ENCODE measurements around the gene CAMTA1.
"Not testable (repeated sequence)": the region's sequence is repeated elsewhere in the genome, so short reads cannot be mapped to it uniquely, and the experiment has no call there.

Gene CAMTA1

GRCh38 chr1:7692005-7692404 is 906.8 kb downstream of the CAMTA1 start:
- TF ChIP-seq CREB5 (CRISPR knock-in tag; IDR thresholded peaks at IDR 0.05; ENCODE audit: low read depth) (no peak), ZFP30 (CRISPR knock-in tag; IDR thresholded peaks at IDR 0.05) (no peak), PPARA (CRISPR knock-in tag; IDR thresholded peaks at IDR 0.05; ENCODE audit: borderline replicate concordance) (no peak), OSR1 (CRISPR knock-in tag; IDR thresholded peaks at IDR 0.05) (no peak), BACH2 (CRISPR knock-in tag; IDR thresholded peaks at IDR 0.05; ENCODE audit: borderline replicate concordance) (no peak), ZC3H10 (CRISPR knock-in tag; IDR thresholded peaks at IDR 0.05) (no peak), TOX (CRISPR knock-in tag; IDR thresholded peaks at IDR 0.05; ENCODE audit: borderline replicate concordance) (no peak), ZFP3 (CRISPR knock-in tag; IDR thresholded peaks at IDR 0.05) (no peak), TSHZ2 (CRISPR knock-in tag; IDR thresholded peaks at IDR 0.05) (no peak), ESRRG (CRISPR knock-in tag; IDR thresholded peaks at IDR 0.05) (no peak), ARNTL (CRISPR knock-in tag; IDR thresholded peaks at IDR 0.05; ENCODE audit: borderline replicate concordance, low read depth) (no peak), RARB (CRISPR knock-in tag; IDR thresholded peaks at IDR 0.05) (no peak), POU6F1 (CRISPR knock-in tag; IDR thresholded peaks at IDR 0.05; ENCODE audit: borderline replicate concordance, low read depth) (no peak)
- ATAC-seq, result no peak

GRCh38 chr1:7693037-7693436 is 907.8 kb downstream of the CAMTA1 start:
- ATAC-seq, result not testable (repeated sequence)

GRCh38 chr1:7693662-7694061 is 908.4 kb downstream of the CAMTA1 start:
- ATAC-seq, result no peak
- TF ChIP-seq ARNTL (CRISPR knock-in tag; IDR thresholded peaks at IDR 0.05; ENCODE audit: borderline replicate concordance, low read depth) (no peak), PPARA (CRISPR knock-in tag; IDR thresholded peaks at IDR 0.05; ENCODE audit: borderline replicate concordance) (no peak), CSDC2 (CRISPR knock-in tag; IDR thresholded peaks at IDR 0.05) (no peak), ZFP30 (CRISPR knock-in tag; IDR thresholded peaks at IDR 0.05) (no peak), TSHZ2 (CRISPR knock-in tag; IDR thresholded peaks at IDR 0.05) (no peak), ZNF8 (CRISPR knock-in tag; IDR thresholded peaks at IDR 0.05) (no peak), BACH2 (CRISPR knock-in tag; IDR thresholded peaks at IDR 0.05; ENCODE audit: borderline replicate concordance) (no peak), SNAI2 (CRISPR knock-in tag; IDR thresholded peaks at IDR 0.05) (no peak), OSR1 (CRISPR knock-in tag; IDR thresholded peaks at IDR 0.05) (no peak), ZC3H10 (CRISPR knock-in tag; IDR thresholded peaks at IDR 0.05) (no peak), ZNF565 (CRISPR knock-in tag; conservative IDR thresholded peaks at IDR 0.05; ENCODE audit: low read depth) (no peak), POU6F1 (CRISPR knock-in tag; IDR thresholded peaks at IDR 0.05; ENCODE audit: borderline replicate concordance, low read depth) (no peak)
